ENCODE data around the gene ATRX. TPM values are rescaled to one million over a fixed set of nuclear protein-coding genes. Genes with fewer than 3 reads are reported as not detected.
"Not testable (repeated sequence)": the region's sequence is repeated elsewhere in the genome, so short reads cannot be mapped to it uniquely, and the experiment has no call there.

ATRX gene
- polyA plus RNA-seq, 1 donor, result 40.7 TPM

DNA sequence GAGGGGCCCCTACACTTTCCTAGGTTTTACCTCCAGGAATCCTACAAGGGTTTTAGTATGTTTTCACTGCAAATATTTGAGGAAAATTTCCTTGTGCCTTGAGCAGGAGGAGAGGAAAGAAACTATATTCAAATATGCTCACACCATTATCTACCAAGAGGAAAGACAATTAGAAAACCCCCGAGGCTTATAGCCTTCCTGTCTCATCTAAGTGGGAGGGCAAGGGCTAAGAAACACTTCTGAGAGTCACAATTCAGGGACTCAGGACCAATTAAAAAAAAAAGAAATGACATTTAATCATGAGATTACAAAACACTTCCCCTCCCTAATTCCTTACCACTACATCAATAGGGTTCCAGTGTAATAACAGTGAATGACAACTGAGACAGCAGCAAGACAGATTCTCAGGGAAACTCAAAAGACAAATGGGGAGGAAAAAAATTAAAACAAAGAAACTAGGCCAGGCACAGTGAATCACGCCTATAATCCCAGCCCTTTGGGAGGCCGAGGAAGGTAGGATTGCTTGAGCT, 45.6 kb downstream of the ATRX start:
- no peaks in the 10 kb centered on the region for H3K4me1 ChIP-seq (ENCODE audit: control insufficient read depth, insufficient read depth, low read length)
- no peak for DNase-seq
- no CpG with 5 or more reads among the region's 3 CpGs for WGBS (ENCODE audit: insufficient coverage, low lambda C conversion rate)
- H3K27ac ChIP-seq (ENCODE audit: low read length), result no peak overlapping the region
- no peaks in the 10 kb centered on the region for H3K9me3 ChIP-seq (ENCODE audit: control insufficient read depth, low read depth, low read length)
- no peak overlapping the region for H3K4me3 ChIP-seq (ENCODE audit: low read length)
- H3K36me3 ChIP-seq (ENCODE audit: control insufficient read depth, insufficient read depth, low read length), result no peaks in the 10 kb centered on the region
- H3K27me3 ChIP-seq (ENCODE audit: control insufficient read depth, insufficient read depth, low read length), result no peaks in the 10 kb centered on the region

DNA sequence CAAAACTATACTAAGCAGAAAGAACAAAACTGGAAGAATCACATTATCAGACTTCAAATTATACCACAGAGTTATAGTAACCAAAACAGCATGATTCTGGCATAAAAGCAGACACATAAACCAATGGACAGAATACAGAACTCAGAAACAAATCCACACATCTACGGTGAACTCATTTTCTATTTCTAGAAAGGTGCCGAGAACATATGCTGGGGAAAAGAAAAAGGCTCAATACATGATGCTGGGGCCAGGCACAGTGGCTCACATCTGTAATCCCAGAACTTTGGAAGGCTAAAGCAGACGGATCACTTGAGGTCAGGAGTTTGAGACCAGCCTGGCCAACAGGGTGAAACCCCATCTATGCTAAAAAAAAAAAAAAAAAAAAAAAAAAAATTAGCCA, 52.7 kb downstream of the ATRX start:
- H3K9me3 ChIP-seq (ENCODE audit: control insufficient read depth, low read depth, low read length), result peaks cover 4% of the 10 kb centered on the region
- no CpG with 5 or more reads among the region's 3 CpGs for WGBS (ENCODE audit: insufficient coverage, low lambda C conversion rate)
- no peak overlapping the region for H3K4me3 ChIP-seq (ENCODE audit: low read length)
- H3K36me3 ChIP-seq (ENCODE audit: control insufficient read depth, insufficient read depth, low read length), result no peaks in the 10 kb centered on the region
- no peak overlapping the region for H3K27ac ChIP-seq (ENCODE audit: low read length)
- no peaks in the 10 kb centered on the region for H3K4me1 ChIP-seq (ENCODE audit: control insufficient read depth, insufficient read depth, low read length)
- H3K27me3 ChIP-seq (ENCODE audit: control insufficient read depth, insufficient read depth, low read length), result no peaks in the 10 kb centered on the region
- DNase-seq, result no peak

GRCh38 chrX:77731821-77732419, 54.1 kb downstream of the ATRX start:
- no peak overlapping the region for H3K27ac ChIP-seq (ENCODE audit: low read length)
- WGBS (ENCODE audit: insufficient coverage, low lambda C conversion rate), result no CpG with 5 or more reads among the region's 7 CpGs
- H3K4me1 ChIP-seq (ENCODE audit: control insufficient read depth, insufficient read depth, low read length), result no peaks in the 10 kb centered on the region
- H3K9me3 ChIP-seq (ENCODE audit: control insufficient read depth, low read depth, low read length), result peaks cover 4% of the 10 kb centered on the region
- no peak overlapping the region for H3K4me3 ChIP-seq (ENCODE audit: low read length)
- DNase-seq, result no peak
- H3K36me3 ChIP-seq (ENCODE audit: control insufficient read depth, insufficient read depth, low read length), result no peaks in the 10 kb centered on the region
- no peaks in the 10 kb centered on the region for H3K27me3 ChIP-seq (ENCODE audit: control insufficient read depth, insufficient read depth, low read length)

DNA sequence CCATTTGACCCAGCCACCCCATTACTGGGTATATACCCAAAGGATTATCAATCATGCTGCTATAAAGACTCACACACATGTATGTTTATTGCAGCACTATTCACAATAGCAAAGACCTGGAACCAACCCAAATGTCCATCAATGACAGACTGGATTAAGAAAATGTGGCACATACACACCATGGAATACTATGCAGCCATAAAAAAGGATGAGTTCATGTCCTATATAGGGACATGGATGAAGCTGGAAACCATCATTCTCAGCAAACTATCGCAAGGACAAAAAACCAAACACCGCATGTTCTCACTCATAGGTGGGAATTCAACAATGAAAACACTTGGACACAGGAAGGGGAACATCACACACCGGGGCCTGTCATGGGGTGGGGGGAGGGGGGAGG, 59.9 kb downstream of the ATRX start:
- WGBS (ENCODE audit: insufficient coverage, low lambda C conversion rate), result no CpG with 5 or more reads among the region's 3 CpGs
- DNase-seq; H3K9me3 ChIP-seq (ENCODE audit: control insufficient read depth, low read depth, low read length): not testable (repeated sequence)

DNA sequence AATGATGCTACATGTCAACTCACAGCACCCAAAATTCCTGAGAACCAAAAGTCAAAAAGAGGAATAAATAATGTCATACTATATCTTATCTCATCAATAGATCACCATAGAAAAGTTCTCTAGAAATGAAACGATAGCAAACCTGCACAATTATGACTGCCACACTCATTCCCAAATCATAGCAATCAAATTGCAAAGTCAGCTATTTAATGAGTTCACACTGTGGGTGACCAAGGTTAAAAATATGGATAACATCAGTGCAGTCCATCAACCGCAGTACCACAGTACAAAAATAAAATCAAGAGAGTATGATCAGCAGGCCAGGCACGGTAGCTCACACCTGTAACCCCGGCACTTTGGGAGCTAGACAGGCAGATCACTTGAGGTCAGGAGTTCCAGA, 62.3 kb downstream of the ATRX start:
- no peak overlapping the region for H3K4me3 ChIP-seq (ENCODE audit: low read length)
- H3K36me3 ChIP-seq (ENCODE audit: control insufficient read depth, insufficient read depth, low read length), result no peaks in the 10 kb centered on the region
- no peaks in the 10 kb centered on the region for H3K4me1 ChIP-seq (ENCODE audit: control insufficient read depth, insufficient read depth, low read length)
- no CpG with 5 or more reads among the region's 4 CpGs for WGBS (ENCODE audit: insufficient coverage, low lambda C conversion rate)
- H3K27ac ChIP-seq (ENCODE audit: low read length), result no peak overlapping the region
- no peaks in the 10 kb centered on the region for H3K9me3 ChIP-seq (ENCODE audit: control insufficient read depth, low read depth, low read length)
- no peak for DNase-seq
- H3K27me3 ChIP-seq (ENCODE audit: control insufficient read depth, insufficient read depth, low read length), result no peaks in the 10 kb centered on the region

More for the DNA sequence above, 59.9 kb downstream of the ATRX start:
- not testable (repeated sequence) for H3K4me1 ChIP-seq (ENCODE audit: control insufficient read depth, insufficient read depth, low read length); H3K36me3 ChIP-seq (ENCODE audit: control insufficient read depth, insufficient read depth, low read length); H3K4me3 ChIP-seq (ENCODE audit: low read length); H3K27ac ChIP-seq (ENCODE audit: low read length); H3K27me3 ChIP-seq (ENCODE audit: control insufficient read depth, insufficient read depth, low read length)

- Histone ChIP-seq H3K4me3 (ENCODE audit: low read length) (no peak overlapping the region), H3K4me1 (ENCODE audit: control insufficient read depth, insufficient read depth, low read length) (no peaks in the 10 kb centered on the region)
These were observed 66.6 kb downstream of the ATRX start for GRCh38 chrX:77719388-77719787.

GRCh38 chrX:77704881-77705280, 81.1 kb downstream of the ATRX start:
- no peaks in the 10 kb centered on the region for H3K4me1 ChIP-seq (ENCODE audit: control insufficient read depth, insufficient read depth, low read length)
- H3K9me3 ChIP-seq (ENCODE audit: control insufficient read depth, low read depth, low read length), result peaks cover 5% of the 10 kb centered on the region
- no peak overlapping the region for H3K27ac ChIP-seq (ENCODE audit: low read length)
- WGBS (ENCODE audit: insufficient coverage, low lambda C conversion rate), result no CpG with 5 or more reads among the region's 6 CpGs
- H3K36me3 ChIP-seq (ENCODE audit: control insufficient read depth, insufficient read depth, low read length), result peaks cover 12% of the 10 kb centered on the region
- no peak overlapping the region for H3K4me3 ChIP-seq (ENCODE audit: low read length)
- DNase-seq, result no peak
- H3K27me3 ChIP-seq (ENCODE audit: control insufficient read depth, insufficient read depth, low read length), result no peaks in the 10 kb centered on the region

More at GRCh38 chrX:77719388-77719787, 66.6 kb downstream of the ATRX start:
- H3K27ac ChIP-seq (ENCODE audit: low read length), result no peak overlapping the region
- no peaks in the 10 kb centered on the region for H3K27me3 ChIP-seq (ENCODE audit: control insufficient read depth, insufficient read depth, low read length)
- H3K9me3 ChIP-seq (ENCODE audit: control insufficient read depth, low read depth, low read length), result no peaks in the 10 kb centered on the region
- no CpG with 5 or more reads among the region's 4 CpGs for WGBS (ENCODE audit: insufficient coverage, low lambda C conversion rate)
- no peak for DNase-seq
- peaks cover 2% of the 10 kb centered on the region for H3K36me3 ChIP-seq (ENCODE audit: control insufficient read depth, insufficient read depth, low read length)

DNA sequence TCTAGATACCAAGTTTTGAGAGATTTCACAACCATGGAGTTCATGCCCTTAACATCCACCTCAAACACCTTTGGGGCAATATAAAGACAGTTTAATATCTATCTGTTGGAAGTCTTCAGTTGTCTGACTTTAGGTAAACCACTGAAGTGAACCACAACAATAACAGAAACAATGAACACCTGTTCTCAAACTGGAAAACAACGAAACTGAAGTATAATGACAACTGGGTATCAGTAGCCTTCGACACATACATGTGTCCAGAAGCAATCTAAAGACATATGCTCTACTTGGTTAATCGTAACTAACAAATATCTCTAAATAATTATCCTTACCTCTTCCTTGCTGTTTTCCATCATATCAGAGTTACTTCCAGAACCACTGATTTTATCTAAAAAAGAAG, 87.8 kb downstream of the ATRX start:
- H3K36me3 ChIP-seq (ENCODE audit: control insufficient read depth, insufficient read depth, low read length), result peaks cover 6% of the 10 kb centered on the region
- H3K9me3 ChIP-seq (ENCODE audit: control insufficient read depth, low read depth, low read length), result no peaks in the 10 kb centered on the region
- no CpG with 5 or more reads among the region's 3 CpGs for WGBS (ENCODE audit: insufficient coverage, low lambda C conversion rate)
- no peaks in the 10 kb centered on the region for H3K4me1 ChIP-seq (ENCODE audit: control insufficient read depth, insufficient read depth, low read length)
- no peak overlapping the region for H3K4me3 ChIP-seq (ENCODE audit: low read length)
- H3K27ac ChIP-seq (ENCODE audit: low read length), result no peak overlapping the region
- H3K27me3 ChIP-seq (ENCODE audit: control insufficient read depth, insufficient read depth, low read length), result no peaks in the 10 kb centered on the region
- DNase-seq, result no peak

DNA sequence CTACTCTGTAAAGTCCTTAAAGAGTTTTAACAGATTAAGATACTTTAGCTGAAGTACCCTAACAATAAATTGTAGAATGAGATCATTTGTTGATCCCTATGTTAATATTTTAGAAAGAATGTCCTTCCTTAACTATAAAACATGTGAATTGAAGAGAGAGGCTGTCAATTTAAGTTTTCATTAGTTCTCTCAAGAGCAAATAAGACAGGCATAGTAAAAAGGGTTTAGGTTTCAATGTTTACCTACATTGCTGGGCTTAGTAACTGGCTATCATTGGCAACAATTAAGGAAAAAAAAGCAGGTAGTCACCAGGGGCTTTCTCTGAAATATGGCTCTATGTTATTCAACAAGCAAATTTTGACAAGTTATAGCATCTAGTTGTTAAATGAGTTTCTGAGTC, 91.5 kb downstream of the ATRX start:
- no peak overlapping the region for H3K4me3 ChIP-seq (ENCODE audit: low read length)
- no peaks in the 10 kb centered on the region for H3K4me1 ChIP-seq (ENCODE audit: control insufficient read depth, insufficient read depth, low read length)
- peaks cover 7% of the 10 kb centered on the region for H3K36me3 ChIP-seq (ENCODE audit: control insufficient read depth, insufficient read depth, low read length)
- no peak overlapping the region for H3K27ac ChIP-seq (ENCODE audit: low read length)
- H3K27me3 ChIP-seq (ENCODE audit: control insufficient read depth, insufficient read depth, low read length), result no peaks in the 10 kb centered on the region
- H3K9me3 ChIP-seq (ENCODE audit: control insufficient read depth, low read depth, low read length), result no peaks in the 10 kb centered on the region
- DNase-seq, result no peak

GRCh38 chrX:77693594-77693993, 92.4 kb downstream of the ATRX start:
- Histone ChIP-seq H3K36me3 (ENCODE audit: control insufficient read depth, insufficient read depth, low read length) (peaks cover 7% of the 10 kb centered on the region), H3K9me3 (ENCODE audit: control insufficient read depth, low read depth, low read length) (no peaks in the 10 kb centered on the region), H3K27ac (ENCODE audit: low read length) (no peak overlapping the region), H3K4me3 (ENCODE audit: low read length) (no peak overlapping the region), H3K4me1 (ENCODE audit: control insufficient read depth, insufficient read depth, low read length) (no peaks in the 10 kb centered on the region), H3K27me3 (ENCODE audit: control insufficient read depth, insufficient read depth, low read length) (no peaks in the 10 kb centered on the region)
- no CpG with 5 or more reads among the region's 5 CpGs for WGBS (ENCODE audit: insufficient coverage, low lambda C conversion rate)
- no peak for DNase-seq

- DNase-seq, result no peak
- no peaks in the 10 kb centered on the region for H3K4me1 ChIP-seq (ENCODE audit: control insufficient read depth, insufficient read depth, low read length)
- no peak overlapping the region for H3K4me3 ChIP-seq (ENCODE audit: low read length)
- no peaks in the 10 kb centered on the region for H3K9me3 ChIP-seq (ENCODE audit: control insufficient read depth, low read depth, low read length)
- WGBS (ENCODE audit: insufficient coverage, low lambda C conversion rate), result no CpG with 5 or more reads among the region's 2 CpGs
- H3K27me3 ChIP-seq (ENCODE audit: control insufficient read depth, insufficient read depth, low read length), result no peaks in the 10 kb centered on the region
- no peak overlapping the region for H3K27ac ChIP-seq (ENCODE audit: low read length)
- peaks cover 4% of the 10 kb centered on the region for H3K36me3 ChIP-seq (ENCODE audit: control insufficient read depth, insufficient read depth, low read length)
These were observed 94.1 kb downstream of the ATRX start for GRCh38 chrX:77691916-77692315.

Measured in large intestine (tissue), 3 donors.